Kidney epithelial cell (primary cell): ENCODE measurements around the gene MAP3K3. TPM values are rescaled to one million over a fixed set of nuclear protein-coding genes. Genes with fewer than 3 reads are reported as not detected.

Experiments
- DNase-seq: peaks from one replicate; pipeline ENCODE4 v3.0.0-alpha.2; 2010; ENCODE audit warnings: low read depth
- H3K27me3 ChIP-seq: 2 replicates; pipeline ENCODE4 v1.6.0; 2011; ENCODE audit warnings: low read length; ENCODE audit not compliant: control insufficient read depth, insufficient read depth
- H3K36me3 ChIP-seq: 2 replicates; pipeline ENCODE4 v1.5.1; 2011; ENCODE audit warnings: low read length; ENCODE audit not compliant: control insufficient read depth, insufficient read depth
- H3K4me3 ChIP-seq: 2 replicates; pipeline ENCODE4 v1.5.1; 2011; ENCODE audit warnings: low read depth, mild to moderate bottlenecking, control low read depth, low read length
- total RNA-seq: library from RNA; depleted of rRNA; stranded (reverse); fragments of >200 nt; gene quantifications from 2 replicates; pipeline ENCODE4 v1.2.3, GENCODE V29; 2015
- TF ChIP-seq, protein P1 (sequence below): IDR thresholded peaks from 2 replicates; pipeline ENCODE4 v1.5.1; 2011; ENCODE audit warnings: mild to moderate bottlenecking, moderate library complexity, low read length, control low read depth, inconsistent platforms; ENCODE audit not compliant: insufficient read depth, poor library complexity, severe bottlenecking

MAP3K3 gene
- total RNA-seq, 1 donor from 2014 or later = 19.8 TPM

- Histone ChIP-seq H3K27me3 (no peaks in the 10 kb centered on the region), H3K36me3 (peaks cover 6% of the 10 kb centered on the region), H3K4me3 (no peak overlapping the region)
- no peak for DNase-seq
- TF ChIP-seq, protein P1, sequence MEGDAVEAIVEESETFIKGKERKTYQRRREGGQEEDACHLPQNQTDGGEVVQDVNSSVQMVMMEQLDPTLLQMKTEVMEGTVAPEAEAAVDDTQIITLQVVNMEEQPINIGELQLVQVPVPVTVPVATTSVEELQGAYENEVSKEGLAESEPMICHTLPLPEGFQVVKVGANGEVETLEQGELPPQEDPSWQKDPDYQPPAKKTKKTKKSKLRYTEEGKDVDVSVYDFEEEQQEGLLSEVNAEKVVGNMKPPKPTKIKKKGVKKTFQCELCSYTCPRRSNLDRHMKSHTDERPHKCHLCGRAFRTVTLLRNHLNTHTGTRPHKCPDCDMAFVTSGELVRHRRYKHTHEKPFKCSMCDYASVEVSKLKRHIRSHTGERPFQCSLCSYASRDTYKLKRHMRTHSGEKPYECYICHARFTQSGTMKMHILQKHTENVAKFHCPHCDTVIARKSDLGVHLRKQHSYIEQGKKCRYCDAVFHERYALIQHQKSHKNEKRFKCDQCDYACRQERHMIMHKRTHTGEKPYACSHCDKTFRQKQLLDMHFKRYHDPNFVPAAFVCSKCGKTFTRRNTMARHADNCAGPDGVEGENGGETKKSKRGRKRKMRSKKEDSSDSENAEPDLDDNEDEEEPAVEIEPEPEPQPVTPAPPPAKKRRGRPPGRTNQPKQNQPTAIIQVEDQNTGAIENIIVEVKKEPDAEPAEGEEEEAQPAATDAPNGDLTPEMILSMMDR = no peak
Observed at GRCh38 chr17:63587770-63588169, 34.4 kb upstream of the MAP3K3 start.

DNA sequence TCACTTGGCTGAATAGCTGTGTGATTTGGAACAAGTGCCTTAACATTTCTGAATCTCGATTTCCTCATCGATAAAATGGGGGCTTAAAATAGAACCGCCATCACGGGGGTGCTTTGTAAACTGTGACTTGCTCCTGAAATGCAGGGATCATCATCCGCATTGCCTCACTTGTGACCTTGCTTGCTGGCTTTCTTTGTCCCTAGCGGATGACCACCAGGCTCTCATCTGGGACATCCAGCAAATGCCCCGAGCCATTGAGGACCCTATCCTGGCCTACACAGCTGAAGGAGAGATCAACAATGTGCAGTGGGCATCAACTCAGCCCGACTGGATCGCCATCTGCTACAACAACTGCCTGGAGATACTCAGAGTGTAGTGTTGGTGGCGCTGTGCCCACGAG, 33.4 kb upstream of the MAP3K3 start:
- DNase-seq = no peak
- peaks cover 6% of the 10 kb centered on the region for H3K36me3 ChIP-seq
- TF ChIP-seq, protein P1 = no peak
- no peaks in the 10 kb centered on the region for H3K27me3 ChIP-seq
- no peak overlapping the region for H3K4me3 ChIP-seq

- peaks cover 6% of the 10 kb centered on the region for H3K36me3 ChIP-seq
- H3K4me3 ChIP-seq = no peak overlapping the region
- TF ChIP-seq, protein P1 = no peak
- no peaks in the 10 kb centered on the region for H3K27me3 ChIP-seq
- DNase-seq = no peak
Observed at GRCh38 chr17:63589646-63590045, 32.6 kb upstream of the MAP3K3 start.

DNA sequence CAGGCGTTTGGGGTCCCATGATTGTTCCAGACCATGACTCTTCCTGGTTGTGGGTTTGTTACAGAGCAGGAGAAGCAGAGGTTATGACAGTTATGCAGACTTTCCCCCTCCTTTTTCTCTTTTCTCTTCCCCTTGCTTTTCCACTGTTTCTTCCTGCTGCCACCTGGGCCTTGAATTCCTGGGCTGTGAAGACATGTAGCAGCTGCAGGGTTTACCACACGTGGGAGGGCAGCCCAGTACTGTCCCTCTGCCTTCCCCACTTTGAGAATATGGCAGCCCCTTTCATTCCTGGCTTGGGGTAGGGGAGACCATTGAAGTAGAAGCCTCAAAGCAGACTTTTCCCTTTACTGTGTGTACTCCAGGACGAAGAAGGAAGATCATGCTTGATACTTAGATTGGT, 29.4 kb upstream of the MAP3K3 start:
- DNase-seq = no peak

GRCh38 chr17:63595132-63595531, 27.1 kb upstream of the MAP3K3 start:
- TF ChIP-seq, protein P1 = no peak
- H3K4me3 ChIP-seq = no peak overlapping the region
- no peaks in the 10 kb centered on the region for H3K27me3 ChIP-seq
- no peak for DNase-seq
- peaks cover 3% of the 10 kb centered on the region for H3K36me3 ChIP-seq

More for the DNA sequence above, 29.4 kb upstream of the MAP3K3 start:
- no peak overlapping the region for H3K4me3 ChIP-seq
- H3K27me3 ChIP-seq = no peaks in the 10 kb centered on the region
- TF ChIP-seq, protein P1 = no peak
- H3K36me3 ChIP-seq = peaks cover 6% of the 10 kb centered on the region

GRCh38 chr17:63596856-63597586, 25.2 kb upstream of the MAP3K3 start:
- Histone ChIP-seq H3K36me3 (peaks cover 1% of the 10 kb centered on the region), H3K4me3 (no peak overlapping the region), H3K27me3 (no peaks in the 10 kb centered on the region)
- TF ChIP-seq, protein P1 = no peak
- no peak for DNase-seq
